Left ventricle myocardium inferior (tissue), 1 donor: ENCODE data around the gene TESK2. TPM values are rescaled to one million over a fixed set of nuclear protein-coding genes. Genes with fewer than 3 reads are reported as not detected.

Experiments used
- DNase-seq: peaks from one replicate; pipeline ENCODE4 v3.0.0-alpha.2; 2020
- H3K27ac ChIP-seq: fragments of 200-600 bp; replicated peaks from 2 replicates; pipeline ENCODE4 v1.8.0; 2021
- H3K27me3 ChIP-seq: fragments of 200-600 bp; 2 replicates; pipeline ENCODE4 v1.8.0; 2021; ENCODE audit warnings: low read depth
- H3K36me3 ChIP-seq: fragments of 200-600 bp; 2 replicates; pipeline ENCODE4 v1.8.0; 2021
- H3K4me1 ChIP-seq: fragments of 200-600 bp; 2 replicates; pipeline ENCODE4 v1.8.0; 2021
- H3K4me3 ChIP-seq: fragments of 200-600 bp; 2 replicates; pipeline ENCODE4 v1.8.0; 2021; ENCODE audit warnings: mild to moderate bottlenecking, moderate library complexity
- H3K9me3 ChIP-seq: fragments of 200-600 bp; replicated peaks from 2 replicates; pipeline ENCODE4 v1.8.0; 2021
- intact Hi-C: fragments of 100-400 bp; cut with micrococcal nuclease; formaldehyde crosslinking; loops from one replicate; pipeline ENCODE4 v1.11.0; 2022
- total RNA-seq: library from RNA; stranded (reverse); fragmentation: NEBNext Ultra II Directional; extraction: Animal tissue kit (Norgen Biotek cat#: 25700); gene quantifications from one replicate; pipeline ENCODE4 v1.2.1, GENCODE V29; 2021
- TF ChIP-seq, protein P1 (sequence below): fragments of 200-600 bp; IDR thresholded peaks from 2 replicates; pipeline ENCODE4 v1.8.0; 2021; ENCODE audit warnings: antibody characterized with exemption, mild to moderate bottlenecking, borderline replicate concordance
- donor health status: DM: no; HTN: yes; CAD: no; lungs with severe emphysema.

Gene TESK2
- total RNA-seq, 1 donor from 2014 or later = 1.4 TPM

DNA sequence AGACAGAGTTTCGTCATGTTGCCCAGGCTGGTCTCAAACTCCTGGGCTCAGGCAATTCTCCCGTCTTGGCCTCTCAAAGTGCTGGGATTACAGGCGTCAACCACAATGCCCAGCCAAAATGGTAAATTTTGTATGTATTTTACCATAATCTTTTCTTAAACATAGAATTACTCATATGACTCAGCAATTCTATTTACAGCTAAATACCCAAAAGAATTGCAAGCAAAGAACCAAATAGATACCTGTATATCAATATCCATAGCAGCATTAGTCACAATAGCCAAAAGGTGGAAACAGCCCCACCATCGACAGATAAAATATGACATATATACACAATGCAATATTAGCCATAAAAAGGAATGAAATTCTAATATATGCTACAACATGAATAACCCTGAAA lies 36.5 kb downstream of the TESK2 start:
- no peak overlapping the region for H3K4me3 ChIP-seq
- no peaks in the 10 kb centered on the region for H3K9me3 ChIP-seq
- TF ChIP-seq, protein P1, sequence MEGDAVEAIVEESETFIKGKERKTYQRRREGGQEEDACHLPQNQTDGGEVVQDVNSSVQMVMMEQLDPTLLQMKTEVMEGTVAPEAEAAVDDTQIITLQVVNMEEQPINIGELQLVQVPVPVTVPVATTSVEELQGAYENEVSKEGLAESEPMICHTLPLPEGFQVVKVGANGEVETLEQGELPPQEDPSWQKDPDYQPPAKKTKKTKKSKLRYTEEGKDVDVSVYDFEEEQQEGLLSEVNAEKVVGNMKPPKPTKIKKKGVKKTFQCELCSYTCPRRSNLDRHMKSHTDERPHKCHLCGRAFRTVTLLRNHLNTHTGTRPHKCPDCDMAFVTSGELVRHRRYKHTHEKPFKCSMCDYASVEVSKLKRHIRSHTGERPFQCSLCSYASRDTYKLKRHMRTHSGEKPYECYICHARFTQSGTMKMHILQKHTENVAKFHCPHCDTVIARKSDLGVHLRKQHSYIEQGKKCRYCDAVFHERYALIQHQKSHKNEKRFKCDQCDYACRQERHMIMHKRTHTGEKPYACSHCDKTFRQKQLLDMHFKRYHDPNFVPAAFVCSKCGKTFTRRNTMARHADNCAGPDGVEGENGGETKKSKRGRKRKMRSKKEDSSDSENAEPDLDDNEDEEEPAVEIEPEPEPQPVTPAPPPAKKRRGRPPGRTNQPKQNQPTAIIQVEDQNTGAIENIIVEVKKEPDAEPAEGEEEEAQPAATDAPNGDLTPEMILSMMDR = no peak
- no peaks in the 10 kb centered on the region for H3K27me3 ChIP-seq
- no peaks in the 10 kb centered on the region for H3K36me3 ChIP-seq
- H3K27ac ChIP-seq = no peak overlapping the region
- no peak for DNase-seq
- no peaks in the 10 kb centered on the region for H3K4me1 ChIP-seq
- intact Hi-C loops = no loop called here

- Histone ChIP-seq H3K36me3 (no peaks in the 10 kb centered on the region), H3K27ac (no peak overlapping the region), H3K4me3 (no peak overlapping the region), H3K27me3 (no peaks in the 10 kb centered on the region), H3K4me1 (no peaks in the 10 kb centered on the region), H3K9me3 (no peaks in the 10 kb centered on the region)
- intact Hi-C loops = no loop called here
- TF ChIP-seq, protein P1 = no peak
- no peak for DNase-seq
Observed at GRCh38 chr1:45452503-45452902, 38.5 kb downstream of the TESK2 start.

GRCh38 chr1:45448357-45448756 lies 42.6 kb downstream of the TESK2 start:
- H3K4me1 ChIP-seq = no peaks in the 10 kb centered on the region
- H3K4me3 ChIP-seq = no peak overlapping the region
- H3K27ac ChIP-seq = no peak overlapping the region
- no peaks in the 10 kb centered on the region for H3K9me3 ChIP-seq
- no peaks in the 10 kb centered on the region for H3K36me3 ChIP-seq
- intact Hi-C loops = no loop called here
- no peak for DNase-seq
- TF ChIP-seq, protein P1 = no peak
- H3K27me3 ChIP-seq = no peaks in the 10 kb centered on the region

- Histone ChIP-seq H3K27ac (no peak overlapping the region), H3K4me3 (no peak overlapping the region), H3K4me1 (no peaks in the 10 kb centered on the region), H3K27me3 (no peaks in the 10 kb centered on the region), H3K36me3 (no peaks in the 10 kb centered on the region), H3K9me3 (no peaks in the 10 kb centered on the region)
- intact Hi-C loops = no loop called here
- TF ChIP-seq, protein P1 = no peak
- DNase-seq = no peak
Observed at GRCh38 chr1:45446950-45447672, 43.9 kb downstream of the TESK2 start.

GRCh38 chr1:45446530-45446929 lies 44.4 kb downstream of the TESK2 start:
- no peak for DNase-seq
- Histone ChIP-seq H3K36me3 (no peaks in the 10 kb centered on the region), H3K27ac (no peak overlapping the region), H3K4me3 (no peak overlapping the region), H3K4me1 (no peaks in the 10 kb centered on the region), H3K9me3 (no peaks in the 10 kb centered on the region), H3K27me3 (no peaks in the 10 kb centered on the region)
- TF ChIP-seq, protein P1 = no peak
- intact Hi-C loops = no loop called here
